Thyroid gland (tissue), 4 donors: Measurements from ENCODE around the gene GALNS.

Experiments used
- POLR2A ChIP-seq, 2 donors: fragments of 450-650 bp; IDR thresholded peaks; one replicate each; pipeline ENCODE4 v1.6.1; 2017; ENCODE audit warnings: antibody characterized with exemption in 2 of 2, mild to moderate bottlenecking in 2 of 2, moderate library complexity in 1 of 2
- TF ChIP-seq, protein P1 (sequence below), 6 experiments: fragments of 200-600 bp in 3 of 6; fragments of 450-650 bp in 3 of 6; sonication (generic) in 3 of 6; IDR thresholded peaks; one replicate each; pipeline ENCODE4 v1.5.1; 2016 to 2019; ENCODE audit warnings: antibody characterized with exemption in 6 of 6, mild to moderate bottlenecking in 2 of 6, inconsistent platforms in 1 of 6, moderate library complexity in 1 of 6

DNA sequence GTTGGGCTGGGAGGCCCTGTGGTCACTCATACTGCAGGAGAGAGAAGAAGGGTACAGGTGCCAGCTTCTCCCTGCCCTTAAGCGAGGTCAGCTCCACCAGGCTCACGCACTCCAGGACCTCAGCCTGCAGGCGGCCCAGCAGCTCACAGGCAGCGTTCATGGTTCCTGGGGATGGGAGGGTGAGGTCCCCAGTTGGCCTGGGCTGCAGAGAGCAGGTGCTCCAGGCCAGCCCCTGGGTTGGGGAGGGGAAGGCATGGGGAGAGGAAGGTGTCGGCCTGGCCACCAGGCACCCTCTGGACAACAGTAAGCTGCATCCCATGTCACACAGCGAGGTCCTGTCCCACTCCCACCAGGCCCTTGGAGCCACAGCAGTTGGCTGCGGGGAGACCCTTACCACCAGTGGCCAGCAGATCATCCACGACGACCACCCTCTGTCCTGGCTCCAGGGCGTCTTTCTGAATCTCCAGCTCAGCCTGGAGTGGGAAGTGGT, 47.0 kb downstream of the GALNS start:
- TF ChIP-seq, protein P1, sequence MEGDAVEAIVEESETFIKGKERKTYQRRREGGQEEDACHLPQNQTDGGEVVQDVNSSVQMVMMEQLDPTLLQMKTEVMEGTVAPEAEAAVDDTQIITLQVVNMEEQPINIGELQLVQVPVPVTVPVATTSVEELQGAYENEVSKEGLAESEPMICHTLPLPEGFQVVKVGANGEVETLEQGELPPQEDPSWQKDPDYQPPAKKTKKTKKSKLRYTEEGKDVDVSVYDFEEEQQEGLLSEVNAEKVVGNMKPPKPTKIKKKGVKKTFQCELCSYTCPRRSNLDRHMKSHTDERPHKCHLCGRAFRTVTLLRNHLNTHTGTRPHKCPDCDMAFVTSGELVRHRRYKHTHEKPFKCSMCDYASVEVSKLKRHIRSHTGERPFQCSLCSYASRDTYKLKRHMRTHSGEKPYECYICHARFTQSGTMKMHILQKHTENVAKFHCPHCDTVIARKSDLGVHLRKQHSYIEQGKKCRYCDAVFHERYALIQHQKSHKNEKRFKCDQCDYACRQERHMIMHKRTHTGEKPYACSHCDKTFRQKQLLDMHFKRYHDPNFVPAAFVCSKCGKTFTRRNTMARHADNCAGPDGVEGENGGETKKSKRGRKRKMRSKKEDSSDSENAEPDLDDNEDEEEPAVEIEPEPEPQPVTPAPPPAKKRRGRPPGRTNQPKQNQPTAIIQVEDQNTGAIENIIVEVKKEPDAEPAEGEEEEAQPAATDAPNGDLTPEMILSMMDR (IDR thresholded peaks at IDR 0.05), result no peak
- TF ChIP-seq POLR2A (IDR thresholded peaks at IDR 0.05), result no peak
